ENCODE results near the gene PTPRR. TPM values are rescaled to one million over a fixed set of nuclear protein-coding genes. Genes with fewer than 3 reads are reported as not detected.

Gene PTPRR
- total RNA-seq, 1 donor from 2014 or later, result 0.33 TPM

- no peaks in the 10 kb centered on the region for H3K27me3 Mint-ChIP-seq (ENCODE audit: unreplicated experiment)
Observed at GRCh38 chr12:70822412-70822811, 98.1 kb downstream of the PTPRR start.

GRCh38 chr12:70815971-70816391, 104.6 kb downstream of the PTPRR start:
- no peaks in the 10 kb centered on the region for H3K9me3 Mint-ChIP-seq (ENCODE audit: unreplicated experiment)
- TF ChIP-seq CTCF (IDR thresholded peaks at IDR 0.05; ENCODE audit: unreplicated experiment), result no peak
- no peak for DNase-seq (ENCODE audit: low spot score)
- H3K4me1 Mint-ChIP-seq (ENCODE audit: unreplicated experiment), result no peaks in the 10 kb centered on the region
- no peak overlapping the region for H3K4me3 Mint-ChIP-seq (ENCODE audit: unreplicated experiment)
- no peaks in the 10 kb centered on the region for H3K27me3 Mint-ChIP-seq (ENCODE audit: unreplicated experiment)
- H3K36me3 Mint-ChIP-seq (ENCODE audit: low read depth, unreplicated experiment), result no peaks in the 10 kb centered on the region
- H3K27ac Mint-ChIP-seq (ENCODE audit: unreplicated experiment), result no peak overlapping the region

More at GRCh38 chr12:70822412-70822811, 98.1 kb downstream of the PTPRR start:
- TF ChIP-seq CTCF (IDR thresholded peaks at IDR 0.05; ENCODE audit: unreplicated experiment), result no peak
- Mint-ChIP-seq H3K4me3 (ENCODE audit: unreplicated experiment) (no peak overlapping the region), H3K27ac (ENCODE audit: unreplicated experiment) (no peak overlapping the region), H3K9me3 (ENCODE audit: unreplicated experiment) (no peaks in the 10 kb centered on the region), H3K36me3 (ENCODE audit: low read depth, unreplicated experiment) (no peaks in the 10 kb centered on the region), H3K4me1 (ENCODE audit: unreplicated experiment) (no peaks in the 10 kb centered on the region)
- DNase-seq (ENCODE audit: low spot score), result no peak

- Mint-ChIP-seq H3K4me1 (ENCODE audit: unreplicated experiment) (no peaks in the 10 kb centered on the region), H3K9me3 (ENCODE audit: unreplicated experiment) (no peaks in the 10 kb centered on the region), H3K27ac (ENCODE audit: unreplicated experiment) (no peak overlapping the region), H3K4me3 (ENCODE audit: unreplicated experiment) (no peak overlapping the region), H3K36me3 (ENCODE audit: low read depth, unreplicated experiment) (no peaks in the 10 kb centered on the region), H3K27me3 (ENCODE audit: unreplicated experiment) (no peaks in the 10 kb centered on the region)
- DNase-seq (ENCODE audit: low spot score), result no peak
- TF ChIP-seq CTCF (IDR thresholded peaks at IDR 0.05; ENCODE audit: unreplicated experiment), result no peak
Observed at GRCh38 chr12:70815056-70815455, 105.5 kb downstream of the PTPRR start.

- TF ChIP-seq CTCF (IDR thresholded peaks at IDR 0.05; ENCODE audit: unreplicated experiment), result no peak
- H3K36me3 Mint-ChIP-seq (ENCODE audit: low read depth, unreplicated experiment), result no peaks in the 10 kb centered on the region
- no peak overlapping the region for H3K27ac Mint-ChIP-seq (ENCODE audit: unreplicated experiment)
- no peaks in the 10 kb centered on the region for H3K27me3 Mint-ChIP-seq (ENCODE audit: unreplicated experiment)
- no peaks in the 10 kb centered on the region for H3K4me1 Mint-ChIP-seq (ENCODE audit: unreplicated experiment)
- no peaks in the 10 kb centered on the region for H3K9me3 Mint-ChIP-seq (ENCODE audit: unreplicated experiment)
- DNase-seq (ENCODE audit: low spot score), result no peak
- H3K4me3 Mint-ChIP-seq (ENCODE audit: unreplicated experiment), result no peak overlapping the region
Observed at GRCh38 chr12:70813559-70813958, 107.0 kb downstream of the PTPRR start.

GRCh38 chr12:70812136-70812535, 108.4 kb downstream of the PTPRR start:
- DNase-seq (ENCODE audit: low spot score), result no peak
- H3K27me3 Mint-ChIP-seq (ENCODE audit: unreplicated experiment), result no peaks in the 10 kb centered on the region
- no peak overlapping the region for H3K27ac Mint-ChIP-seq (ENCODE audit: unreplicated experiment)
- H3K36me3 Mint-ChIP-seq (ENCODE audit: low read depth, unreplicated experiment), result no peaks in the 10 kb centered on the region
- TF ChIP-seq CTCF (IDR thresholded peaks at IDR 0.05; ENCODE audit: unreplicated experiment), result no peak
- no peaks in the 10 kb centered on the region for H3K9me3 Mint-ChIP-seq (ENCODE audit: unreplicated experiment)
- H3K4me3 Mint-ChIP-seq (ENCODE audit: unreplicated experiment), result no peak overlapping the region
- no peaks in the 10 kb centered on the region for H3K4me1 Mint-ChIP-seq (ENCODE audit: unreplicated experiment)

Data from endothelial cell (in vitro differentiated cells).